Measurements from ENCODE around the gene NPAS4. TPM values are rescaled to one million over a fixed set of nuclear protein-coding genes. Genes with fewer than 3 reads are reported as not detected.
A peak's percentile ranks its signal among the peaks of the same experiment; 100 is the strongest.

The NPAS4 gene
- total RNA-seq, 1 donor, result 0.18 TPM

DNA sequence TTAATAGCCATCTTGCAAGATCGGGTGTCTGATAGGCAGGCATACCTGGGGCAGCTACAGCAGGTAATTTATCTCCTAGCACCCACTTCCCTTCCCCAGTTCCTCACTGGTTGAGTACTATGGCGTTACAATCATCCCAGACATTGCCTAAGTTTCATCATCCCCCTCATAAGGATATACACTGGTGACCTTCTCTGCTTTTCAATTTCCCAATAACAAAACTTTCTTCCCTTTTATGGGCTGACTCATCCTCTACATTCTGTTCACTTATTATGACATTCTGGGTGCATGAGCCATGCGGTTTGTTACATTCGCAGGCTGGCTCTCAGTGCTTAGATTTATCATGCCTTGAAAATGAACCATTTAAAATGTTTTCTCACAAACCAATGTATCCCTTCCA is 22.8 kb downstream of the NPAS4 start:
- DNase-seq (ENCODE audit: low read depth), result peak; percentile 74
- no peak overlapping the region for H3K4me3 ChIP-seq (ENCODE audit: low read depth, low read length)
- TF ChIP-seq, protein P1, sequence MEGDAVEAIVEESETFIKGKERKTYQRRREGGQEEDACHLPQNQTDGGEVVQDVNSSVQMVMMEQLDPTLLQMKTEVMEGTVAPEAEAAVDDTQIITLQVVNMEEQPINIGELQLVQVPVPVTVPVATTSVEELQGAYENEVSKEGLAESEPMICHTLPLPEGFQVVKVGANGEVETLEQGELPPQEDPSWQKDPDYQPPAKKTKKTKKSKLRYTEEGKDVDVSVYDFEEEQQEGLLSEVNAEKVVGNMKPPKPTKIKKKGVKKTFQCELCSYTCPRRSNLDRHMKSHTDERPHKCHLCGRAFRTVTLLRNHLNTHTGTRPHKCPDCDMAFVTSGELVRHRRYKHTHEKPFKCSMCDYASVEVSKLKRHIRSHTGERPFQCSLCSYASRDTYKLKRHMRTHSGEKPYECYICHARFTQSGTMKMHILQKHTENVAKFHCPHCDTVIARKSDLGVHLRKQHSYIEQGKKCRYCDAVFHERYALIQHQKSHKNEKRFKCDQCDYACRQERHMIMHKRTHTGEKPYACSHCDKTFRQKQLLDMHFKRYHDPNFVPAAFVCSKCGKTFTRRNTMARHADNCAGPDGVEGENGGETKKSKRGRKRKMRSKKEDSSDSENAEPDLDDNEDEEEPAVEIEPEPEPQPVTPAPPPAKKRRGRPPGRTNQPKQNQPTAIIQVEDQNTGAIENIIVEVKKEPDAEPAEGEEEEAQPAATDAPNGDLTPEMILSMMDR (IDR thresholded peaks at IDR 0.05; ENCODE audit: insufficient read depth, low read length), result no peak

DNA sequence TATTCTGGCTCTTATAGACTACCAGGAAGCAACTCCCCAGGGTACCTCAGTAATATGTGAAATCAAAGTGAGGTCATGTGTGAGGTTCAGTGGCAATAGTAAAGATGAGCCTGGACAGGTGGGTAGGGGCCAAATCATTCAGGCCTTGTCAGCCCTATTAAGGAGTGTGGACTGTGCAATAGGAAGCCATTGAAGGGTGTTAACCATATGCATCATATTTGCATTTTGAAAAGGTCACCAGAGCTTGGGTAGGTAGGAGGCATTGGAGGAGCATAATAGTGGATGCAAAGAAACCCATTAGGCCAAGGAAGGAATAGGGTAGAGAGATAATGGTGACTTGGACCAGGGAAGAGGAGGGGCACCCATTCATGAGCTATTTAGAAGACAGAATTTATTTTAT is 26.2 kb downstream of the NPAS4 start:
- no peak for DNase-seq (ENCODE audit: low read depth)
- TF ChIP-seq, protein P1 (IDR thresholded peaks at IDR 0.05; ENCODE audit: insufficient read depth, low read length), result no peak
- H3K4me3 ChIP-seq (ENCODE audit: low read depth, low read length), result no peak overlapping the region

DNA sequence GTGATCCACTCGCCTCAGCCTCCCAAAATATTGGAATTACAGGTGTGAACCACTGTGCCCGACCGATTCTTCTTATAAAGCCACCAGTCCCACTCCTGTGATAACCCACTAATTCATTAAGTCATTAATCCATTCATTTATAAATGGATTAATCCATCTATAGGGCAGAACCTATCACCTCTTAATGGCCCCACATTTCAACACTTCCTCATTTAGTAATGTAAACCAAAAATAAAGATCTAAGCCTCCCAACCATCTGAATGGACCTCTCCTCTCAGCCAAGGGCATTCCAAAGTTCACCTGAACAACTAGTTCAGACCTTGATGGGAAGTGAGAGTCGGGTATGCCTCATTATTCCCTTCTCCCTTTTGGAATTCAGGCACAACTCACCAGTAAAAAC is 27.7 kb downstream of the NPAS4 start:
- H3K4me3 ChIP-seq (ENCODE audit: low read depth, low read length), result no peak overlapping the region
- DNase-seq (ENCODE audit: low read depth), result no peak
- TF ChIP-seq, protein P1 (IDR thresholded peaks at IDR 0.05; ENCODE audit: insufficient read depth, low read length), result no peak

DNA sequence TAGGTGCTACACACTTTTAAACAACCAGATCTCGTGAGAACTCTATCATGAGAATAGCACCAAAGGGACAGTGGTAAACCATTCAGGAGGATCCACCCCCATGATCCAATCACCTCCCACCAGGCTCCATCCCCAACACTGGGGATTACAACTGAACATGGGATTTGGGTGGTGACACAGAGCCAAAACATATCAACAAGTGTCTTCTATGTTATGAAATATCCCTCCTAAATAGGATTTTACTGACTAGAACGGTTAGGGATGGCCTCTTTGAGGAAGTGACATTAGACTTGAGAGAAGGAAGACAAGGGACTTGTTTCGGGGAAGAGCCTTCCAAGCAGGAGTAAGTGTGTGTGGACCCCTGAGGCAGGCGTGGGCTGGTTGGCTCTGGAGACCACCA is 29.7 kb downstream of the NPAS4 start:
- TF ChIP-seq, protein P1 (IDR thresholded peaks at IDR 0.05; ENCODE audit: insufficient read depth, low read length), result no peak
- no peak overlapping the region for H3K4me3 ChIP-seq (ENCODE audit: low read depth, low read length)
- no peak for DNase-seq (ENCODE audit: low read depth)

DNA sequence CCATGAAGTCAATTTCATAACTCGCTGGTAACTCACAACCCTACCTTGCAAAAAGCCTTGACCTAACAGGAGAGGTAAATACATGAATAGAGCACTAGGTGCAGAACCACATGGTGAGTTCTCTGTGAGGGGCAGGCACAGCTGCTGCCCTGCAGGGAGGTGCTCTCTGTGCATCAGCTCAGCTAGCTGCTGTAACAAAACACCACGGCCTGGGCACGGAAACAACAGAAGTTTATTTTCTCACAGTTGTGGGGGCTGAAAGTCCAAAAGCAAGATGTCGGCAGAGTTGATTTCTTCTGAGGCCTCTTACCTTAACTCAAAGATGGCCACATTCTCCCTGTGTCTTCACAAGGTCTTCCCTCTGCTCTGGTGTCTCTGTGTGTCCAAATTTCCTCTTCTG is 30.8 kb downstream of the NPAS4 start:
- H3K4me3 ChIP-seq (ENCODE audit: low read depth, low read length), result no peak overlapping the region
- TF ChIP-seq, protein P1 (IDR thresholded peaks at IDR 0.05; ENCODE audit: insufficient read depth, low read length), result no peak
- DNase-seq (ENCODE audit: low read depth), result no peak

DNA sequence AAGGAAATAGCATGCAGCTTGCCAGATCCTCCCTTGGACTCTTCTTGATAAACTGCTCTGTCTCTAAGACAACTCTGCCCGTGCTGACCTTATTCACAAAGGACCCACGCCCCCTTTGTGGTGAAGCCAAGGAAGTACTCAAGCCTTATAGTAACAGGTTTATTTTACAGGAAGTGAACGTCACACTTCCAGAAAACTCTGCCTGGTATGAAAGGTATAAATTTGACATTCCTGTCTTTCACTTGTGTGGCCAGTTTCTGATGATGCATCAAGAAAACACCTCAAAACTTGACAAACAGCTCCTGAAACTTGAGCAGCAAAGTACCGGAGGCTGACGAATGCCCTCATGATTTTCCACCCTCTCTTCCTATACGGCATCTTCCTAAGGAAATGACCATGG is 33.4 kb downstream of the NPAS4 start:
- no peak overlapping the region for H3K4me3 ChIP-seq (ENCODE audit: low read depth, low read length)
- TF ChIP-seq, protein P1 (IDR thresholded peaks at IDR 0.05; ENCODE audit: insufficient read depth, low read length), result no peak
- no peak for DNase-seq (ENCODE audit: low read depth)

DNA sequence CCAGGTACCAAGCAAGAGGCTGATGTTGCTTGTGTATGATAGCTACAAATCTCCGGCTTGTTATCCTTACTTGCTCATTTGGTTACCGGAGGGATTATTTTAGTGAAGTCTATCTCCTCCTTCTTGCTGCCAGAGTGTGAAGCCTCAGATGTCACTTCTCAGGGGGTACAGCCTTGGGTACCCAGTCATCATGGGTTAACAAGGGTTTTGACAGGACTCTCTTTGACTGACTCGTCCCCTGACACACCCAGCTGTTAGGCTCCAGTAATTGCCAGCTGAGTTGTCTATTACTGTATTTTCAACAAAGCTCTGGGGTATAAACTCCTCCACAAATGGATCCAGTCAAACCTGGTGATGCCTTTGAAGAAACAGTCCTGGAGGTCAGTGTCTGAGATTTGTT is 34.0 kb downstream of the NPAS4 start:
- H3K4me3 ChIP-seq (ENCODE audit: low read depth, low read length), result no peak overlapping the region
- TF ChIP-seq, protein P1 (IDR thresholded peaks at IDR 0.05; ENCODE audit: insufficient read depth, low read length), result no peak
- DNase-seq (ENCODE audit: low read depth), result no peak
